Transverse colon (tissue), 4 donors: ENCODE results near the gene ADGRG3. TPM values are rescaled to one million over a fixed set of nuclear protein-coding genes. Genes with fewer than 3 reads are reported as not detected.

ENCODE experiments used
- DNase-seq: peaks from one replicate; pipeline ENCODE4 v3.0.0-alpha.2; 2019
- H3K27ac ChIP-seq, 4 donors: fragments of 200-600 bp; sonication (generic); 2 replicates each; pipeline ENCODE4 v1.5.1; 2016 to 2018; ENCODE audit warnings: inconsistent platforms in 4 of 4
- H3K27me3 ChIP-seq: fragments of 200-600 bp; sonication (generic); 2 replicates; pipeline ENCODE4 v1.5.1; 2017; ENCODE audit warnings: inconsistent platforms
- H3K36me3 ChIP-seq, 4 donors: fragments of 200-600 bp; sonication (generic); 2 replicates each; pipeline ENCODE4 v1.5.1; 2017 to 2019; ENCODE audit warnings: inconsistent platforms in 4 of 4
- H3K4me1 ChIP-seq, 4 donors: fragments of 200-600 bp; sonication (generic); 2 replicates each; pipeline ENCODE4 v1.5.1; 2017 to 2020; ENCODE audit warnings: inconsistent platforms in 4 of 4
- H3K4me3 ChIP-seq, 4 donors: fragments of 200-600 bp; sonication (generic); 1 replicate in 1 of 4; 2 replicates in 3 of 4; pipeline versions ENCODE4 v1.5.1 to v1.6.1; 2017 to 2019; ENCODE audit warnings: inconsistent platforms in 4 of 4
- H3K9me3 ChIP-seq, 2 donors: fragments of 200-600 bp; sonication (generic); 2 replicates each; pipeline ENCODE4 v1.5.1; 2017 to 2019; ENCODE audit warnings: inconsistent platforms in 2 of 2
- CTCF ChIP-seq, 5 experiments: fragments of 200-600 bp in 3 of 5; fragments of 450-650 bp in 2 of 5; sonication (generic) in 3 of 5; IDR thresholded peaks; 1 replicate in 2 of 5; 2 replicates in 3 of 5; pipeline ENCODE4 v1.5.1; 2016 to 2017; ENCODE audit warnings: antibody characterized with exemption in 5 of 5, inconsistent platforms in 3 of 5, mild to moderate bottlenecking in 2 of 5, moderate library complexity in 1 of 5
- EP300 ChIP-seq: sonication (generic); formaldehyde crosslinking; IDR thresholded peaks from one replicate; pipeline ENCODE4 v1.6.1; 2017; ENCODE audit warnings: antibody characterized with exemption, low read depth
- POLR2A ChIP-seq: fragments of 450-650 bp; IDR thresholded peaks from one replicate; pipeline ENCODE4 v1.6.1; 2016; ENCODE audit warnings: antibody characterized with exemption, mild to moderate bottlenecking, moderate library complexity
- POLR2AphosphoS5 ChIP-seq, 3 donors: sonication (generic); formaldehyde crosslinking; IDR thresholded peaks; one replicate each; pipeline ENCODE4 v1.6.1; 2016; ENCODE audit warnings: antibody characterized with exemption in 3 of 3
- WGBS, 2 donors: methylation state at CpG; one replicate each; pipeline ENCODE4 v1.1.5; 2018; ENCODE audit warnings: low coverage in 1 of 2; 5-methylcytosine and 5-hydroxymethylcytosine counted together
- in situ Hi-C, 4 donors: fragments of 200-750 bp; cut with MboI; loops; one replicate each; pipeline versions ENCODE4 v1.15.0 to v1.15.1; 2017; ENCODE audit warnings: low sequenced_read_pairs in 3 of 4, low pct_ligation_motif_present in 1 of 4, low pct_unique_long_range_greater_than_20kb in 1 of 4
- intact Hi-C: fragments of 100-400 bp; cut with DNase I; formaldehyde crosslinking; loops from one replicate; pipeline ENCODE4 v1.15.1; 2023; ENCODE audit warnings: low total_unique reads
- total RNA-seq, 4 donors: library from RNA; depleted of rRNA; stranded (reverse); fragments of >200 nt; gene quantifications; one replicate each; pipeline ENCODE4 v1.1.0, GENCODE V29; 2016

The ADGRG3 gene
- total RNA-seq, result 1 to 10 TPM in 3 of 4 donors, not detected in 1; 1.5 to 2.7 (median 2.2) TPM

GRCh38 chr16:57668263-57668571 is at the start of gene ADGRG3:
Gene ADGRG3, plus strand, starts transcription at chr16:57668306. Its CDS starts 42 bp downstream, at chr16:57668348.
- no peaks in the 10 kb centered on the region for H3K4me1 ChIP-seq
- no peaks in the 10 kb centered on the region for H3K9me3 ChIP-seq
- no peak for DNase-seq
- no peak for TF ChIP-seq POLR2AphosphoS5 (IDR thresholded peaks at IDR 0.05)
- TF ChIP-seq POLR2A, result no peak
- no peaks in the 10 kb centered on the region for H3K27me3 ChIP-seq
- H3K36me3 ChIP-seq, result no peaks in the 10 kb centered on the region
- H3K27ac ChIP-seq, result no peak within 1 kb of the TSS
- in situ Hi-C loops, result no loop called here
- 90% methylated on average over 11 of the region's 11 CpGs; no CpG with 5 or more reads in 1 of the 2 donors for WGBS, 2 donors
- intact Hi-C loops, result no loop called here
- no peak within 1 kb of the TSS for H3K4me3 ChIP-seq

DNA sequence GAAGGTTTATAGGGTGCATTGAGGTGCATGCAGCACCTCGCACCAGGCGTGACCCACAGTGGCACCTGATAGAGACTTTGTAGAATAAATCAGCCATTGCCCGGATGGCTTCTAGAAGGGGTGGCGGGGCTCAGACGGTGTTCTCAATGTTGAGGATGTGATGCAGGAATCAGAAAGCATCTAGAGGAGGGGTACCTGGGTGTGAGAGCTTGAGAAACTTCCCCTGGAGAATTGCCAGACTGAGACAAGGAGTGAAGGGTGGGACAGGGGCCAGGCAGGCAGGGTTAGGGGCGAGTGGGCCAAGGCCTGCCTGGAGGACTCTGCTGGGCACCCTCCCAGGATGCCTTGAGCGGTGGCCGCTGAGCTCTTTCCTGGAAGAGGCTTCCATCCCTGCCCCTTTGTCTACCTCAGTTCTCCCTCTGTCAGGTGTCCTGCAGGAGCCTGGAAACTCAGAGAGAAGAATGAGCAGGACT is 48.9 kb upstream of the ADGRG3 start:
- H3K4me3 ChIP-seq, result peak overlapping the region in 1 of 4 donors; percentile 39
- peak overlapping the region; percentile 80 to 88 (median 85) for H3K27ac ChIP-seq

GRCh38 chr16:57619606-57620334 is 48.3 kb upstream of the ADGRG3 start:
- Histone ChIP-seq H3K9me3 (no peaks in the 10 kb centered on the region), H3K27ac (peak overlapping the region; percentile 80 to 88 (median 85)), H3K36me3 (no peaks in the 10 kb centered on the region), H3K27me3 (no peaks in the 10 kb centered on the region), H3K4me3 (peak overlapping the region in 3 of 4 donors; percentile 25 to 39 (median 38)), H3K4me1 (peaks cover 0 to 39% (median 31%) of the 10 kb centered on the region in 4 donors)
- intact Hi-C loops, result no loop called here
- in situ Hi-C loops, result no loop called here
- WGBS, 2 donors, result 49% methylated on average over 15 of the region's 16 CpGs; no CpG with 5 or more reads in 1 of the 2 donors
- TF ChIP-seq POLR2AphosphoS5 (IDR thresholded peaks at IDR 0.05) (peak in 2 of 3 donors; percentile 60 to 65), POLR2A (peak; percentile 84), EP300 (no peak)
- DNase-seq, result peak; percentile 83

More for the DNA sequence above, 48.9 kb upstream of the ADGRG3 start:
- no peaks in the 10 kb centered on the region for H3K9me3 ChIP-seq
- peaks cover 0 to 39% (median 31%) of the 10 kb centered on the region in 4 donors for H3K4me1 ChIP-seq
- DNase-seq, result no peak
- no peak for TF ChIP-seq EP300
- no peak for TF ChIP-seq CTCF (IDR thresholded peaks at IDR 0.05)
- no peak for TF ChIP-seq POLR2AphosphoS5 (IDR thresholded peaks at IDR 0.05)
- no peak for TF ChIP-seq POLR2A
- 71 to 75% methylated on average over 5 to 8 of the region's 8 CpGs for WGBS, 2 donors
- H3K27me3 ChIP-seq, result no peaks in the 10 kb centered on the region
- intact Hi-C loops (no loop called here), in situ Hi-C loops (no loop called here)
- H3K36me3 ChIP-seq, result no peaks in the 10 kb centered on the region

DNA sequence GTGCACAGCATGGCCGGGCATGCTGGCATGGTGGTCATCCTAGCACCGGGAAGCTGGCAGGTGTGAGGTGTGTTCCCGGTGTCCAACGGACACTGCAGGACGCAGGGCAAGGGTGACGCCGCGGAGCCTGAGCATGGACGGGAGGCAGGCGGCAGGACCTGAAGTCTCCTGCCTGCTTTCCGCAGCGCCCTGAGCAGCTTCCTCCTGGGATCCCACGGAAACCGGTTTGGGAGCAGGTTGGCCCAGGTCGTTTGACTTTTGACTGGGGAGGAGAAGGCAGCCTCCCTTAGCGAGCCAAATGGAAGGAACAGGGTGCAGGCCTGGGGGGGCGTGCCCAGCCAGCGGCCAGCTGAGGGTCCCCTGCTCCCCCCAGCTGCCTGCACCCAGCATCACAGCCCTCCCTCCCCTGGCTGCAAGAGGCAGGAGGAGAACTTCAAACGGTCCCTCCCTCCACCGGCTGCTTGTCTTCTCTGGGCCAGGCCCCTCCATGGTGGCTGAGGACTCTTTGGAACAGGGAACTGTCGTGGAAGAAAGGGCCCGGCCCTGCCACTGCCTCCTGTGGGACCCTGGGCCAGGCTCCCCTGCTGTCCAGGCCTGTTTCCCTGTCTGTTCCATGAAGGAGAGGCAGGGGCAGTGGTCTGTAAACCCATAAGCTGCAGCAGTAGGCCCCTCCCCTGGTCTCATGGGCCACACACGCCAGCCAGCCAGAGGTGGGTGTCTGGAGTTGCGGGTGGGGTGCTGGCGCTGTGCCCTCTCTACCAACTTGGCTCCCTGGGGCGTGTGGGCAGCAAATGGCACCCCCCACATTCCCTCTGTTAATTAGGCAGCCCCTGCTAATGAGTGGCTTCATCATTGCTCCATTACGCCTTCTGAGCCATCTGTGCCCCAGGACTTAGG is 47.5 kb upstream of the ADGRG3 start:
- WGBS, 2 donors, result 37% methylated on average over 18 of the region's 27 CpGs; no CpG with 5 or more reads in 1 of the 2 donors
- peaks cover 0 to 36% (median 31%) of the 10 kb centered on the region in 4 donors for H3K4me1 ChIP-seq
- in situ Hi-C loops, result no loop called here

More for the DNA sequence above, 47.5 kb upstream of the ADGRG3 start:
- intact Hi-C loops, result no loop called here
- no peaks in the 10 kb centered on the region for H3K9me3 ChIP-seq
- no peaks in the 10 kb centered on the region for H3K27me3 ChIP-seq
- H3K27ac ChIP-seq, result peak overlapping the region; percentile 80 to 88 (median 85)
- peak overlapping the region in 3 of 4 donors; percentile 25 to 39 (median 38) for H3K4me3 ChIP-seq
- DNase-seq, result peak; percentile 75
- no peaks in the 10 kb centered on the region for H3K36me3 ChIP-seq
- no peak for TF ChIP-seq POLR2AphosphoS5 (IDR thresholded peaks at IDR 0.05)
- TF ChIP-seq EP300, result no peak
- no peak for TF ChIP-seq CTCF (IDR thresholded peaks at IDR 0.05)
- no peak for TF ChIP-seq POLR2A
